G401.6 (cell line): ENCODE data around the gene COL28A1.

ENCODE experiments used
- FAIRE-seq: peaks from 2 replicates; lab custom pipeline; 2012; peaks lifted over from hg19 to GRCh38; lab: Jason Lieb, UNC

Gene COL28A1

DNA sequence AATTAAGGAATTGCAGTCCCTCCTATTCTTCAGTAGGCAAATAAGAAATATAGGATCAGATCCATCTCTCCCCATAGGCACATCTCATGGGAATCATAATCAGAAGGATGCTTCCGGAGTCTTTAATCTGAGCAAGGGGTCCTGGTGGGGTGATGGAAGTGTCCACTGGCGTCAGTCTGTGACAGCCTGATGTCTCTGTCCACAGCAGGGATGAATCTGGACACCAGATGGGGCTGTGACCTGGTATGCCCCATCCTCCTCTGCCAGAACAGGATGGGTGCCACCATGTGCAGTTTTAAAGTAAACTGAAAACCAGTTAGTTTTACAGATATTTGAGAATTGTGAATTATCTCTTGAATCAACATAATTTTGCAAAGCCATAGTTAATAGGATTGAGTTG lies 204.7 kb downstream of the COL28A1 start:
- no peak for FAIRE-seq

GRCh38 chr7:7329326-7329725 lies 206.3 kb downstream of the COL28A1 start:
- no peak for FAIRE-seq

GRCh38 chr7:7327423-7327822 lies 208.2 kb downstream of the COL28A1 start:
- FAIRE-seq, result no peak

GRCh38 chr7:7324698-7325097 lies 211.0 kb downstream of the COL28A1 start:
- no peak for FAIRE-seq

- no peak for FAIRE-seq
These were observed 211.8 kb downstream of the COL28A1 start for GRCh38 chr7:7323921-7324320.

DNA sequence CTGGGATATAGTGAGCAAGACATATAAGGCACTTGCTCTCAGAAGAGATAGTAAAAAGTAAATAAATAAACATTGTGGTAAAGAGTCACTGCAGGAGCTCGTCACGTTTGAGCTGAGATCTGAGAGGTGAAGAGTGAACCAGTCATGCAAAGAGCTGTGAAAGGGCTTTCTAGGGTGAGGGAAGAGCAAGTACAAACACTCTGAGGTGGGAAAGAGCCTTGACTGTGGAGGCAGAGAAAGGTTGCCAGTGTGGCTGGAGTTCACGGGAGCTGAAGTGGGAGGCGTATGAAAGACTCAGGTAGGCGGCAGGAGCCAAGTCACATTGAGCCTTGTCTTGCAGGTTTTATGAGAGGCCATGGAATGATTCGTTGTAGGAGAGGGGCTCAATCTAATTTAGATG lies 212.3 kb downstream of the COL28A1 start:
- no peak for FAIRE-seq

DNA sequence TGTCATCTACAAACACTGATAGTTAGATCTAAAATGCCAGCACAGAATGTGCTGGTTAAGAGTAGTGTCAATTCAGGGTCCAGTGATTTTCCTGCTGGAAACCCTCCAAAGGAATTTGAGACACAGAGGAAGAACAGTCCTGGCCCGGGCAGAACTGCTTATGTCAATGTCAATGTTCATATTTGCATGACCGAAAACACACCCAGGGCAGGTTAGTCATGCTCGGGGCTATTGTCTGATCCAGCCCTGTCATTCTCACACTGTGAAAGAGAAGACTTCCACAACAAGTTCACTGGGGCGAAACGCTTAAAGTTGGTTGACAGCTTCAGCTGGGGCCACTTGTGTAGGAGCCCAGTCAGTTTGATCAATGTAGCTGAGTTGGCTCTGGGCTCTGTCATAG lies 214.0 kb downstream of the COL28A1 start:
- no peak for FAIRE-seq

DNA sequence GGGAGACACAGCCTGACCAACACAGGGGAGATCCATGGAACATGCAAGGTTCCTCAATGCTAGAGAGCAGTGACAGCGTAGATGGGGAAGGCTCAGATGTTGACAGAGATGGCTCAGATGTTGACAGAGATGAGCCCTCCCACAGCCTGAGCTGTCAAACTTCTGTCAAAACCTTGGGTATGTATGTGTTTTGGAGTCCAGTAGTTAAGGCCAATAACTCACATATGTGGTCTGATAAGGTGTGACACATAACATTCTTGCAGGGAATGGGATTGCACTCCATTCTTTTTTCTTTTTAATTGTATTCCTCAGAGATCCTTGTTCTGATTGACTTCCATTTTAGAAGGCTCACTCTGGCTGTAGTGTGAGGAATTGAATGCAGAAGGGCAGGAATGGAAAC lies 217.1 kb downstream of the COL28A1 start:
- no peak for FAIRE-seq

DNA sequence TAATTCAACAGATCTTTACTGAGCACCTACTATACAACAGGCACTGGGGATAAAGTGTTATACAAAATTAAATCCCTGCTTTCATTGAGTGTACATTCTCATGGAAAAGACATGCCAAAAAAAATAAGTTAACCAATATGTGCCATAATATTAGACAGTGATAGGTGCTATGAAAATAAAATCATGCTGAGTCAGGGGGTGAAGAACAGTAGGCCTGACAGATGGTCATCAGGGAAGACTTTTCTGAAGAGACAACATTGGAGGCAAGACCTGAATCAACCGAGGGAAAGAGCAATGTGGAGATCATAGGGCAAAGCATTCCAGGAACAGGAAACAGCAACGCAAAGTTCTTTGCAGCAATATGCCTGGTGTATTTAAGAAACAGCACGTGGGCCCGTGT lies 217.8 kb downstream of the COL28A1 start:
- no peak for FAIRE-seq

DNA sequence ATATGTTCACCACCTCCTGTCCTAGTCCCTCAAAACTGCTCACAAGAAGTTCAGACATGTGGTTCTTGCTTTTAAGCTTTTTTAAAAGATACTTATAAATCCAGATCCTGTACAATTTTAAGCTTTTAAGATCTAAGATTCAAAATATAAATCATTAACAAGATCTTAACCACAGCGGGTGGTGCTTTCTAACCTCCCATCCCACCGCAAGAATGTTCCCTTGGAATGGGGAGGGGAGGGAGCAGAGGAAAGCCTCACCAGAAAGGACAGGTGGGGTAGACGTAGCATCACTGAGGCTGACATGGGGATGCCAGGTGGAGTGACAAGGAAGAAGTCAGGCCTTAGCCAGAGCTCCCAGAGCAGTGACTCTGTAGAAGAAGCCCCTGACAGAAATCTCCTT lies 219.8 kb downstream of the COL28A1 start:
- FAIRE-seq, result no peak

GRCh38 chr7:7312323-7312722 lies 223.3 kb downstream of the COL28A1 start:
- peak; percentile 84 for FAIRE-seq

DNA sequence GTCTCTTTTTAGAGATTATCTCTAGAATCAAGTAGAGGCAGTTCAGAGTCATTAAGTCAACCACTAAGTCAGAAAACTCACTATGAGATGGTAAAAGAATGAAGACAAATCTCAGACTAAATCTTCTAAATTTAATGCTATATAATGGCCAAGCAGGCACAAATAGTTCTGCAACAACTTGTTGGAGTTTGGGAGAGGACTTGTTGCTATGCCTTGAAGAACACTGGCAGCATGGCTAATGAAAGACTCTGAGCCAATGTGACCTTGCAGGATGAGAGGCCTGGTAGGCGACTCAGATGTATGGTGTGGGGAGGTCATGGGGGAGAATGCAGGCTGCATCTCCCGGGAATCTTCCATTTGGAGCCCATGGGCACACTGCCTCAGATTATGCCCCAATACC lies 224.7 kb downstream of the COL28A1 start:
- FAIRE-seq, result no peak

GRCh38 chr7:7309203-7309602 lies 226.5 kb downstream of the COL28A1 start:
- no peak for FAIRE-seq
